Central memory CD8-positive, alpha-beta T cell (primary cell): ENCODE results near the gene U2SURP.
"Not testable (repeated sequence)": the region's sequence is repeated elsewhere in the genome, so short reads cannot be mapped to it uniquely, and the experiment has no call there.

Experiments used
- ATAC-seq: fragments of 150-1000 bp; cut with Tn5 transposase; replicated peaks from 2 replicates; pipeline ENCODE4 v1.10.0; 2022; ENCODE audit warnings: mild to moderate bottlenecking, moderate FRiP score, moderate number of reproducible peaks; ENCODE audit not compliant: poor library complexity, severe bottlenecking; ENCODE audit errors: extremely low read depth
- DNase-seq, 2 donors: peaks; one replicate each; pipeline ENCODE4 v3.0.0; 2021; ENCODE audit warnings: low spot score in 2 of 2
- H3K27ac Mint-ChIP-seq: one replicate; pipeline ENCODE4 v1.8.0; 2022; ENCODE audit warnings: low read depth, mild to moderate bottlenecking, moderate library complexity, mixed read lengths
- H3K27me3 Mint-ChIP-seq: one replicate; pipeline ENCODE4 v1.8.0; 2022; ENCODE audit warnings: mixed read lengths
- H3K36me3 Mint-ChIP-seq: one replicate; pipeline ENCODE4 v1.8.0; 2022; ENCODE audit warnings: mild to moderate bottlenecking, moderate library complexity, mixed read lengths; ENCODE audit not compliant: insufficient read depth
- H3K4me1 Mint-ChIP-seq: one replicate; pipeline ENCODE4 v1.8.0; 2022; ENCODE audit warnings: mixed read lengths
- H3K4me3 Mint-ChIP-seq: one replicate; pipeline ENCODE4 v1.8.0; 2022; ENCODE audit warnings: mild to moderate bottlenecking, moderate library complexity, mixed read lengths
- H3K9me3 Mint-ChIP-seq: one replicate; pipeline ENCODE4 v1.8.0; 2022; ENCODE audit warnings: mixed read lengths

U2SURP gene

DNA sequence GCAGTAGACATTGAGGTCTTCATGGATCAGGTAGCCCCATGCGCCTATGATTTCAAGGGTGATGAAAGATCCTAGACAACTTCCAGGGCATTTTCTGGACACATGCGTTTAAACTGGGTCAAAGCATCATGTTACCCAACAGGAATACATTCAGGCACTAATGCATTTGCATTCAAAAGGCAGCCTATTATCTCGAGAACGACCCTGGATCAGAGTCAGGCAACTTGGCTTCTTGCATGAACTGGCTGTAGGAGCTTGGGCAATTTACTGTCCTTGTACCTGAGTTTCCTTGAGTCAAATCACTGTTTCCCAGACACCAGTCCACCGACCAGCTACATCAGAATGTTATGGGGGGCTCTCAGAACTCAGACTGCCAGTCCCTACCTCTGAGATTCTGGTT lies 66.7 kb downstream of the U2SURP start:
- Mint-ChIP-seq H3K36me3 (no peaks in the 10 kb centered on the region), H3K4me1 (no peaks in the 10 kb centered on the region), H3K27me3 (peaks cover 3% of the 10 kb centered on the region), H3K9me3 (no peaks in the 10 kb centered on the region), H3K4me3 (no peak overlapping the region), H3K27ac (no peak overlapping the region)
- no peak for DNase-seq
- ATAC-seq, result no peak

DNA sequence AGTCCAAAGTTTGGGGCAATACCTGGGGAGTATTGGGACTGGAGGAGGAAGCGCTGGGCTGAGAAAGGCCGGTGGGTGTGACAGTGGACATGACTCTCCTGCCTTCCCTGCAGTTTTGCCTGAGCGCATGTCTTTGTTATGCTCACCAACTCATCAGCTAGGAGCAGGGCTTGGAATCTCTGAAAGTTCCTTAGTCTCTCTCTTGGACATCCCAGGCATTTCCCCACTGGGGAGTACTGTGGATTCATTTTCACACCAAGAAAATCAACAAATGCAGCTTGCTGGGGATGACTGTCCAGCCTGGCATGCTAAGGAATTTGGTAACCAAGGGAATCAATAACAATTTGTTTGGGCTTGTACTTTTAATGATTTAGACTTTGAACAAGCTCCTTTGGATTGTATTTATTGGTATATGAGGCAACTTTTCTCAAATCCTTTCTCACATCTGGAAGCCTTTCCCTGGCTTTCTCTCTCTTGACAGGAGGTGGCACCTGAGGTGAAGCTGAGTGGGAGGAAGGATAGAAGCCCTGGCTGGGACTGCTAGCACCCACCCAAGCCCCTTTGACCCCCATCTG lies 69.7 kb downstream of the U2SURP start:
- no peaks in the 10 kb centered on the region for H3K4me1 Mint-ChIP-seq

DNA sequence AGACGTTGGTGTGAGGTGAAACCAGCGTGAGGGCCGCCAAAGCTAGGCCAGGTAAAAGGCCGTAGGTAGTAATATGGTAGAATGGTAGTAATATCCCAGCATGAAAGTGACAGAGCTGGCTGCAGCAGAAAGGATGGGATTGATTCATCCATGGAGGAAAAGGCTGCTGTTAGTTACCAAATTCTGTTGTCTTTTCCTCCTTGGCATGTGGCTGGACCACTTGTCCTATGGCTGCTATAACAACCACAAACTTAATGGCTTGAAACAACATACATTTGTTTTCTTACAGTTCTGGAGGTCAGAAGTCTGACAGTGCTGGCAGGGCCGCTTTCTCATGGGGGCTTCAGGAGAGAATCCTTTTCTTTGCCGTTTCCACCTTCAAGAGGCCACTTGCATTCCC lies 70.4 kb downstream of the U2SURP start:
- Mint-ChIP-seq H3K36me3 (no peaks in the 10 kb centered on the region), H3K27me3 (peaks cover 8% of the 10 kb centered on the region), H3K4me3 (no peak overlapping the region), H3K9me3 (no peaks in the 10 kb centered on the region), H3K27ac (no peak overlapping the region), H3K4me1 (no peaks in the 10 kb centered on the region)
- ATAC-seq (no peak), DNase-seq (no peak)

More for the DNA sequence above, 69.7 kb downstream of the U2SURP start:
- Mint-ChIP-seq H3K27ac (no peak overlapping the region), H3K27me3 (peaks cover 8% of the 10 kb centered on the region), H3K9me3 (no peaks in the 10 kb centered on the region), H3K36me3 (no peaks in the 10 kb centered on the region), H3K4me3 (no peak overlapping the region)
- ATAC-seq (no peak), DNase-seq (no peak)

DNA sequence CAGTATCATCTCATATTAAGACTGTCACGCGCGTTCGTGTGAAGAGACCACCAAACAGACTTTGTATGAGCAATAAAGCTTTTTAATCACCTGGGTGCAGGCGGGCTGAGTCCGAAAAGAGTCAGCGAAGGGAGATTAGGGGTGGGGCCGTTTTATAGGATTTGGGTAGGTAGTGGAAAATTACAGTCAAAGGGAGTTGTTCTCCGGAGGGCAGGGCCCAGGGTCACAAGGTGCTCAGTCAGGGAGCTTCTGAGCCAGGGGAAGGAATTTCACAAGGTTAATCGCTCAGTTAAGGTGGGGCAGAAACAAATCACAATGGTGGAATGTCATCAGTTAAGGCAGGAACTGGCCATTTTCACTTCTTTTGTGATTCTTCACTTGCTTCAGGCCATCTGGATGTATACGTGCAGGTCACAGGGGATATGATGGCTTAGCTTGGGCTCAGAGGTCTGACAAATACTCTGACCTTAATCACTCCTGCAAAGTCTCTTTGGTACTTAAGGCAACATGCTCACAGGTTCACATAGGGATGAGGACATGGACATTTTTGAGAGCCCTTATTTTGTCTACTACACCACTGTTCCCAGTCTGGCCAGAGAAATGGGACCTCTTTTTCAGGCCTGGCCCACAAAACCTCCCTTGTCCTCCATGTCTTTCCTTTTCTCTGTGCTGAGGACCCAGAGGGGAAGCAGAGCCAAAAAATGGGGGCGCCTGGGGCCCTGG lies 71.1 kb downstream of the U2SURP start:
- not testable (repeated sequence) for H3K4me1 Mint-ChIP-seq, H3K4me3 Mint-ChIP-seq, H3K27ac Mint-ChIP-seq, H3K9me3 Mint-ChIP-seq, H3K36me3 Mint-ChIP-seq, DNase-seq, ATAC-seq, H3K27me3 Mint-ChIP-seq

GRCh38 chr3:143073541-143073940 lies 72.2 kb downstream of the U2SURP start:
- not testable (repeated sequence) for DNase-seq, H3K9me3 Mint-ChIP-seq

DNA sequence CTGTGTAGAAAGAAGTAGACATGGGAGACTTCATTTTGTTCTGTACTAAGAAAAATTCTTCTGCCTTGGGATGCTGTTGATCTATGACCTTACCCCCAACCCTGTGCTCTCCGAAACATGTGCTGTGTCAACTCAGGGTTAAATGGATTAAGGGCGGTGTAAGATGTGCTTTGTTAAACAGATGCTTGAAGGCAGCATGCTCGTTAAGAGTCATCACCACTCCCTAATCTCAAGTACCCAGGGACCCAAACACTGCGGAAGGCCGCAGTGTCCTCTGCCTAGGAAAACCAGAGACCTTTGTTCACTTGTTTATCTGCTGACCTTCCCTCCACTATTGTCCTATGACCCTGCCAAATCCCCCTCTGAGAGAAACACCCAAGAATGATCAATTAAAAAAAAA lies 72.6 kb downstream of the U2SURP start:
- not testable (repeated sequence) for ATAC-seq, H3K4me1 Mint-ChIP-seq, H3K27ac Mint-ChIP-seq, H3K27me3 Mint-ChIP-seq, H3K36me3 Mint-ChIP-seq, H3K9me3 Mint-ChIP-seq, DNase-seq, H3K4me3 Mint-ChIP-seq

More at GRCh38 chr3:143073541-143073940, 72.2 kb downstream of the U2SURP start:
- not testable (repeated sequence) for H3K36me3 Mint-ChIP-seq, ATAC-seq, H3K27me3 Mint-ChIP-seq, H3K4me1 Mint-ChIP-seq, H3K27ac Mint-ChIP-seq, H3K4me3 Mint-ChIP-seq

GRCh38 chr3:143078883-143079282 lies 77.5 kb downstream of the U2SURP start:
- peaks cover 2% of the 10 kb centered on the region for H3K36me3 Mint-ChIP-seq
- DNase-seq (no peak), ATAC-seq (no peak)
- no peak overlapping the region for H3K4me3 Mint-ChIP-seq
- peaks cover 10% of the 10 kb centered on the region for H3K4me1 Mint-ChIP-seq
- H3K27ac Mint-ChIP-seq, result no peak overlapping the region
- H3K9me3 Mint-ChIP-seq, result no peaks in the 10 kb centered on the region
- peaks cover 29% of the 10 kb centered on the region for H3K27me3 Mint-ChIP-seq

DNA sequence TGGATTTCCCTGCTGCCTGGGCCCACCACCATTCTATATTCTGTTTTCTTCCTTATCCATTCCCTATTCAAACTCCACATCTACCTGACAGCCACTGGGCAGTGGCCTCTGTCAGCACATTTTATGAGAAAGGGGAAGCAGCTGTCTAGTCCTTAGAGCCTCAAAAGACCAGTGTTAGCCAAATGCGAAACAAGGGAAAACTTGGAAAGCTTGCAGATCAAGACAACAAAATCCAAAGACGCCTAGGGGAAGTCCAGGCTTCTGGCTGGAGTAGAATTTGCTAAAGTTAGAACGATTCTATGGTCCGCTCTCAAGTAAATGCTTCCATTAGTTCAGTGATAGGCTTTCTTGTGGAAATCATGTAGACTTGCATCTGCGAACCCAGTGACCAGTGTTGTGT lies 78.8 kb downstream of the U2SURP start:
- Mint-ChIP-seq H3K27ac (no peak overlapping the region), H3K9me3 (no peaks in the 10 kb centered on the region), H3K36me3 (peaks cover 2% of the 10 kb centered on the region), H3K4me1 (peaks cover 10% of the 10 kb centered on the region), H3K4me3 (no peak overlapping the region), H3K27me3 (peaks cover 38% of the 10 kb centered on the region)
- no peak for ATAC-seq
- DNase-seq, result no peak

GRCh38 chr3:143081365-143081764 lies 80.0 kb downstream of the U2SURP start:
- peaks cover 10% of the 10 kb centered on the region for H3K4me1 Mint-ChIP-seq
- H3K4me3 Mint-ChIP-seq, result no peak overlapping the region
- no peaks in the 10 kb centered on the region for H3K9me3 Mint-ChIP-seq
- DNase-seq (no peak), ATAC-seq (no peak)
- H3K27me3 Mint-ChIP-seq, result peaks cover 38% of the 10 kb centered on the region
- H3K36me3 Mint-ChIP-seq, result peaks cover 2% of the 10 kb centered on the region
- H3K27ac Mint-ChIP-seq, result no peak overlapping the region

- no peak for DNase-seq
- Mint-ChIP-seq H3K4me1 (peaks cover 10% of the 10 kb centered on the region), H3K27me3 (peaks cover 38% of the 10 kb centered on the region), H3K9me3 (no peaks in the 10 kb centered on the region), H3K27ac (no peak overlapping the region), H3K4me3 (peak overlapping the region; percentile 40), H3K36me3 (peaks cover 2% of the 10 kb centered on the region)
- no peak for ATAC-seq
Measured at GRCh38 chr3:143081844-143082778, 80.7 kb downstream of the U2SURP start.

- Mint-ChIP-seq H3K36me3 (peaks cover 2% of the 10 kb centered on the region), H3K27ac (no peak overlapping the region), H3K27me3 (peaks cover 38% of the 10 kb centered on the region), H3K4me1 (peaks cover 10% of the 10 kb centered on the region), H3K4me3 (no peak overlapping the region), H3K9me3 (no peaks in the 10 kb centered on the region)
- DNase-seq, result no peak
- ATAC-seq, result no peak
Measured at GRCh38 chr3:143083781-143084180, 82.4 kb downstream of the U2SURP start.

DNA sequence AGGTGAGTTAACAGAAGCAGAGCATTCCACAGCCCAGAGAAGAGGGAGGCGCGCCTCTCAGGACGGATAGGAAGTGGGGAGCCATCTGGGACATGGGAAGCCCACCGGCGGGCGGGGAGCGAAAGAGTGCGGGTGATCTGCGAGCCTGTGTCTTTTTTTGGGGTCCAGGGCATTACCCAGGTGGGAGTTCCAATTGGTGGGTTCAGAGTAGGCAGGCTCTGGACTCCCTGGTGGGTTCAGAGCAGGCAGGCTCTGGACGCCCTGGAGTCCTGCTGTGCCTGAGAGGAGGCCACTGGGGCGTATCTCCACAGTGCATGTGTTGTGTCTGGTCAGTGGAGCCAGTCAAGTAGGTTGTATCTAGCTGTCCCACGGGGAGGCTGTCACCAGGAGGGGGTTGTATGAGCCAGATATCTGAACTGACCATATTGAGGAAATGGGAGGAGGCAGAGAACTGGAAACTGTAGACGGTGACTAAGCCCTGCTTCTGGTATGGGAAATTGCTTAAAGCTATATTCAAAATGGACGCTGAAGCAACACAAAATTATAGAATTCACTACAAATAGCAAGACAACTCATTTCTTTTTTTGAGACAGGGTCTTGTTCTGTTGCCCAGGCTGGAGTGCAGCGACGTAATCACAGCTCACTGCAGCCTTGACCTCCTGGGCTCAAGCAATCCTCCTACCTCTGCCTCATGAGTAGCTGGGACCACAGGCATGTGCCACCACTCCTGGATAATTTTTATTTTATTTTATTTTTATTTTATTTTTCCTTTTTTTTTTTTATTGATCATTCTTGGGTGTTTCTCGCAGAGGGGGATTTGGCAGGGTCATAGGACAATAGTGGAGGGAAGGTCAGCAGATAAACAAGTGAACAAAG lies 83.7 kb downstream of the U2SURP start:
- Mint-ChIP-seq H3K27me3 (peaks cover 38% of the 10 kb centered on the region), H3K9me3 (no peaks in the 10 kb centered on the region), H3K4me1 (peaks cover 10% of the 10 kb centered on the region), H3K36me3 (peaks cover 2% of the 10 kb centered on the region), H3K27ac (no peak overlapping the region), H3K4me3 (no peak overlapping the region)
- ATAC-seq (no peak), DNase-seq (no peak)
